ENCODE results near the gene SPRED3. TPM values are rescaled to one million over a fixed set of nuclear protein-coding genes. Genes with fewer than 3 reads are reported as not detected.

Gene SPRED3
- total and polyA plus RNA-seq, 9 of the 15 experiments (the other 6 are each of a cell fraction or from before 2014, with no cell fraction given), result 0.05 to 1.3 (median 0.36) TPM

DNA sequence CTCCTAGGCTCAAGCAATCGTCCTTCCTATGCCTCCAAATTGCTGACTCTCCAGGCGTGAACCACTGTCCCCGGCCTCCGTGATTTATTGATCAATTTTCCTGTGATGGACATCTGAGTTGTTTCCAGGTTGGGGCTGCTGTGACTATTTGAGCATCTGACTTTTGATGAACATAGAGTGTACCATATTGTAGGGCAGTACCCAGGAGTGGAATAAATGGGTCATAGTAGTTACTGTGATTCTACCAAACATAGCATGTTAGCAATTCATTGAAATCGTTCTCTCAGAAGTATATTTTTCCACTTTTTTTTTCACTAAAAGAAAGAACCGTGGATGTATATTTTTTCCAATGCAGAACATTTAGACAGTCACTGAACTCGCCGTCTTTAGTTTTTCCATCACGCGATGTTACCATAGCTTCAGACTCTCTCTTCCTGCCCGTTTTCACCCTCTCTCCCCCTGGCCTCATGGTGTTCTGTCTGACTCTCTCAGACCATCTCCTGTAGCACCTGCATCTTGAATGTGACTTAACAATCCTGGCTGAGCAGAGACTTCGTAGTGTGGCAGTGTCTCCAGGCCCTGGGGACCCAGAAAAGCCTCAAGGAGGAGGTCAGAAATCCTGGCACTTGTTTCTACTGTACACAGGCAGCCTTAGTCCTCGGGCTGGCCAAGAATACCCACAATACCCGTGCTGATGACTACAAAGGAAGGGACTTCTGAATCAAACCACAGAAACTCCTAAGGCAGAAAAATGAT is 40.7 kb downstream of the SPRED3 start:
- Histone ChIP-seq H2AFZ (ENCODE audit: low read depth, low read length) (peak overlapping the region; percentile 29; the same call in 1 of the 2 replicates), H3K27ac (ENCODE audit: extremely low read depth, low read depth, low read length) (no peak overlapping the region), H3K4me2 (ENCODE audit: insufficient read depth, low read length) (no peak overlapping the region), H3K9me3 (replicated peaks; ENCODE audit: control insufficient read depth, insufficient read depth, low read depth, low read length) (no peaks in the 10 kb centered on the region), H3K27me3 (ENCODE audit: control insufficient read depth in 2 of 2, insufficient read depth in 2 of 2, low read length in 2 of 2) (no peaks in the 10 kb centered on the region), H3K4me1 (replicated peaks in 1 of 2; ENCODE audit: control insufficient read depth in 2 of 2, insufficient read depth in 2 of 2, low read length in 2 of 2) (peaks cover 29% of the 10 kb centered on the region in 2 experiments; a peak in 4 of 5 replicates), H3K79me2 (ENCODE audit: control insufficient read depth, insufficient read depth, low read length) (peaks cover 8% of the 10 kb centered on the region; the same call in 1 of the 3 replicates), H3K9me1 (ENCODE audit: control insufficient read depth, insufficient read depth, low read length) (no peaks in the 10 kb centered on the region), H3K9ac (ENCODE audit: insufficient read depth in 1 of 2, low read depth in 2 of 2, low read length in 2 of 2) (no peak overlapping the region; a peak in 1 of 4 replicates), H3K36me3 (ENCODE audit: control insufficient read depth, insufficient read depth, low read length) (no peaks in the 10 kb centered on the region), H4K20me1 (replicated peaks; ENCODE audit: control insufficient read depth, insufficient read depth, low read length) (no peaks in the 10 kb centered on the region), H3K4me3 (no peak overlapping the region)
- ATAC-seq, result no peak
- CTCF ChIA-PET (ENCODE audit: low intra/inter-chr PET ratio), result no interaction called here
- no peak for DNase-seq (ENCODE audit: extremely low read depth in 1 of 4, low spot score in 3 of 4)
- BruUV-seq (replicated peaks), result no TSS peak
- FAIRE-seq, result no peak
- POLR2A ChIA-PET, result no interaction called here
- intact Hi-C loops (cut with micrococcal nuclease), result no loop called here
- in situ Hi-C loops (cut with MboI), result no loop called here
- WGBS (ENCODE audit: insufficient coverage, low coverage, missing lambda C conversion rate), result 47% methylated on average over 11 of the region's 14 CpGs
- TF ChIP-seq ZBTB7A (IDR thresholded peaks at IDR 0.05; ENCODE audit: borderline replicate concordance, control insufficient read depth, low read depth, low read length) (no peak), ASH1L (IDR thresholded peaks at IDR 0.05; ENCODE audit: borderline replicate concordance, low read depth, partially characterized antibody) (no peak), POLR2A (conservative IDR thresholded peaks at IDR 0.05) (no peak), HDAC1 (IDR thresholded peaks at IDR 0.05) (no peak), PBX2 (CRISPR knock-in tag; IDR thresholded peaks at IDR 0.05; ENCODE audit: low read depth) (no peak), PBX2 (tag; conservative IDR thresholded peaks at IDR 0.05; ENCODE audit: low read depth) (0 out of 2 replicates have a peak, but pooled peaks have one; percentile 13)
